Common myeloid progenitor, CD34-positive (primary cell): ENCODE data around the gene GNB5. TPM values are rescaled to one million over a fixed set of nuclear protein-coding genes. Genes with fewer than 3 reads are reported as not detected.
"Not testable (repeated sequence)": the region's sequence is repeated elsewhere in the genome, so short reads cannot be mapped to it uniquely, and the experiment has no call there.

ENCODE experiments used
- CTCF ChIA-PET: fragments of 350-600 bp; sonication (Branson Sonifier 250); formaldehyde crosslinking; loops from one replicate; lab custom pipeline; 2021; ENCODE audit warnings: antibody characterized with exemption; lab: Charles Lee
- POLR2A ChIA-PET: fragments of 350-600 bp; sonication (Branson Sonifier 250); formaldehyde crosslinking; loops from one replicate; lab custom pipeline; 2021; ENCODE audit warnings: antibody characterized with exemption; lab: Charles Lee
- DNase-seq, 3 donors: peaks; one replicate each; pipeline versions ENCODE4 v3.0.0 to v3.0.0-alpha.2; 2013
- H3K27ac ChIP-seq, 2 experiments: 1 replicate in 1 of 2; 2 replicates in 1 of 2; pipeline ENCODE4 v1.7.0; 2013; ENCODE audit warnings: inconsistent platforms in 2 of 2, low read length in 2 of 2, mild to moderate bottlenecking in 2 of 2, low read depth in 1 of 2, moderate library complexity in 1 of 2; ENCODE audit not compliant: severe bottlenecking in 2 of 2, insufficient read depth in 1 of 2, poor library complexity in 1 of 2
- H3K27me3 ChIP-seq, 5 experiments: replicated peaks in 2 of 5; 1 replicate in 3 of 5; 2 replicates in 2 of 5; pipeline versions ENCODE4 v1.6.1 to v1.7.0; 2013; ENCODE audit warnings: low read length in 4 of 5, mild to moderate bottlenecking in 2 of 5, moderate library complexity in 2 of 5, inconsistent platforms in 1 of 5; ENCODE audit not compliant: insufficient read depth in 5 of 5, control insufficient read depth in 4 of 5
- H3K36me3 ChIP-seq, 4 experiments: 1 replicate in 2 of 4; 2 replicates in 2 of 4; pipeline versions ENCODE4 v1.6.1 to v1.7.0; 2013; ENCODE audit warnings: low read length in 3 of 4, control low read depth in 1 of 4, mild to moderate bottlenecking in 1 of 4; ENCODE audit not compliant: control insufficient read depth in 4 of 4, insufficient read depth in 4 of 4
- H3K4me1 ChIP-seq, 4 experiments: 1 replicate in 3 of 4; 2 replicates in 1 of 4; pipeline versions ENCODE4 v1.6.1 to v1.7.1; 2013; ENCODE audit warnings: low read length in 3 of 4, mild to moderate bottlenecking in 3 of 4, control low read depth in 1 of 4, inconsistent platforms in 1 of 4, moderate library complexity in 1 of 4; ENCODE audit not compliant: control insufficient read depth in 4 of 4, insufficient read depth in 4 of 4; ENCODE audit errors: control extremely low read depth in 1 of 4
- H3K4me3 ChIP-seq, 7 experiments: 1 replicate in 4 of 7; 2 replicates in 3 of 7; pipeline versions ENCODE4 v1.5.1 to v1.7.0; 2013; ENCODE audit warnings: mild to moderate bottlenecking in 7 of 7, low read length in 6 of 7, moderate library complexity in 6 of 7, inconsistent platforms in 2 of 7, low read depth in 2 of 7, control low read depth in 1 of 7; ENCODE audit not compliant: insufficient read depth in 4 of 7, control insufficient read depth in 1 of 7; ENCODE audit errors: extremely low read depth in 1 of 7
- H3K9me3 ChIP-seq, 5 experiments: 1 replicate in 4 of 5; 2 replicates in 1 of 5; pipeline versions ENCODE4 v1.6.1 to v1.7.1; 2013; ENCODE audit warnings: low read length in 4 of 5, mild to moderate bottlenecking in 2 of 5, inconsistent platforms in 1 of 5, low read depth in 1 of 5, moderate library complexity in 1 of 5; ENCODE audit not compliant: control insufficient read depth in 4 of 5, insufficient read depth in 2 of 5; ENCODE audit errors: control extremely low read depth in 1 of 5
- WGBS: methylation state at CpG from one replicate; pipeline ENCODE4 v1.1.5; 2013; ENCODE audit not compliant: insufficient coverage; 5-methylcytosine and 5-hydroxymethylcytosine counted together
- polyA plus RNA-seq: library from polyadenylated mRNA; unstranded; fragments of 120-200 nt; gene quantifications from one replicate; pipeline ENCODE4 v1.2.1, GENCODE V29; 2013

Gene GNB5
- polyA plus RNA-seq, result 27.3 TPM

DNA sequence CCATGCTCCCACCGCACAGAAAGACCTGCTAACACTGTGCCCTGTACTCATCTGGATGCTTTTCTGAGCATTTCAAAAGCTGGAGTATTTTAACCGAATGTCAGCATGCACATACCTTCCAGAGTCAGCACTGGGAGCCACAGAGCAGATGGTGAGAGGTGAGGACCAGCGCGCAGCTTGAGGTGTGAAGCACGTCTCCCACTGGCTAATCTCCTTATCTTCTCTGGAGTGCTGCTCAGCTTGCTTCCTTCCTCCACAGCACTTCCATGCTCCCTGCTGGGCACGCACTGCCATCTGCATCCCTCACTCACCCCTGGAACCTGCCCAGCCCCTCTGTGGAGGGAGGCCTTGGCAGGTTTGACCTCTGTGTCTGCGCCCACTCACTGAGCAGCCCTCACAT, at the start of gene GNB5:
Gene GNB5 (minus strand): TSS at position 186 of the 400 bp plus-strand sequence. CDS start 6,716 bp downstream, outside the sequence.
- H3K9me3 ChIP-seq, result no peaks in the 10 kb centered on the region
- H3K27me3 ChIP-seq, result no peaks in the 10 kb centered on the region
- DNase-seq, result peak; percentile 28 to 78 (median 78)
- H3K4me1 ChIP-seq, result peaks cover 0 to 10% (median 6%) of the 10 kb centered on the region in 4 experiments
- H3K4me3 ChIP-seq, result no peak within 1 kb of the TSS
- H3K36me3 ChIP-seq, result peaks cover 3 to 30% (median 17%) of the 10 kb centered on the region in 4 experiments
- ChIA-PET CTCF (interaction anchor here (0.9 to 1.9 kb wide), 6 partner anchors 13 to 202 kb away, joined by 3 to 5 read pairs (median 4); no protein-coding TSS in a partner anchor), POLR2A (no interaction called here)
- WGBS, result 24% methylated on average over 5 of the region's 7 CpGs
- no peak within 1 kb of the TSS for H3K27ac ChIP-seq

DNA sequence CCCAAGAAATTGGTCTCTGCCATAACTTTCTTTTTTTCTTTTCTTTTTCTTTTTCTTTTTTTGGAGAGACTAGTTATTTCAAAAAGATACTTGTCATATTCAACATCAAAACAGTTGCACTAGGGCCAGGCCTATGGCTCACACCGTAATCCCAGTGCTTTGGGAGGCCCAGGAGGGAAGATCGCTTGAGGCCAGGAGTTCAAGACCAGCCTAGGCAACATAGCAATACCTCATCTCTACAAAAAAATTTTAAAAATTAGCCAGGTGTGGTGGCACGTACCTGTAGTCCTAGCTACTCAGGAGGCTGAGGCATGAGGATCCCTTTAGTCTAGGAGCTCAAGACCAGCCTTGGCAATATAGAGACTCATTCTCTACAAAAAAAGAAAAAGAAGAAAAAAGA, 49.0 kb upstream of the GNB5 start:
- H3K27me3 ChIP-seq, result no peaks in the 10 kb centered on the region
- DNase-seq, result no peak
- no peaks in the 10 kb centered on the region for H3K9me3 ChIP-seq
- H3K27ac ChIP-seq, result no peak overlapping the region
- H3K36me3 ChIP-seq, result peaks cover 2 to 82% (median 37%) of the 10 kb centered on the region in 4 experiments
- no peak overlapping the region for H3K4me3 ChIP-seq
- ChIA-PET POLR2A (no interaction called here), CTCF (interaction anchor here (2.3 kb wide), 1 partner anchor 12 kb away, joined by 9 read pairs; no protein-coding TSS in a partner anchor)
- H3K4me1 ChIP-seq, result peaks cover 0 to 14% (median 8%) of the 10 kb centered on the region in 4 experiments
- WGBS, result 100% methylated on average over 2 of the region's 3 CpGs

DNA sequence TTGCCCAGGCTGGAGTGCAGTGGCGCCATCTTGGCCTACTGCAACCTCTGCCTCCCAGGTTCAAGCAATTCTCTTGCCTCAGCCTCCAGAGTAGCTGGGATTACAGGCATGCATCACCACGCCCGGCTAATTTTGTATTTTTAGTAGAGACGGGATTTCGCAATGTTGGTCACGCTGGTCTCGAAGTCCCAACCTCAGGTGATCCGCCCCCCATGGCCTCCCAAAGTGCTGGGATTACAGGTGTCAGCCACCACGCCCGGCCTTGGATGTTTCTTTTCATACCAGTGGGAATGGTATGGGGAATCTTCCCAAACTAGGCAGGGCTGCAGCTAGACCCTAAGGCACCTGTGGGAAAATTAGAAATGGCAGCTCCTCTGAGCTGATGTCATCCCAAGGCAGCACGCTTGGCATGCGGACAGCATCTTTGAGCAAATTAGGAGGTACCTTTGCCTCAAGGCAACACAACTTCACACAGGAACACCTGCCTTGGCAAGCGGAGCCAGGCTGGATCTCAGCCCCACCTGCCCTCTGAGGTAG, 47.9 kb upstream of the GNB5 start:
- Histone ChIP-seq H3K4me1 (peaks cover 0 to 23% (median 13%) of the 10 kb centered on the region in 4 experiments), H3K36me3 (peaks cover 2 to 79% (median 31%) of the 10 kb centered on the region in 4 experiments)
- H3K27me3 ChIP-seq, H3K27ac ChIP-seq, H3K9me3 ChIP-seq, H3K4me3 ChIP-seq, DNase-seq, POLR2A ChIA-PET: not testable (repeated sequence)
- 91% methylated on average over 12 of the region's 13 CpGs for WGBS
- CTCF ChIA-PET, result interaction anchor here (1.2 to 3.8 kb wide), 4 partner anchors 9 to 23 kb away, joined by 3 to 12 read pairs (median 6); no protein-coding TSS in a partner anchor

DNA sequence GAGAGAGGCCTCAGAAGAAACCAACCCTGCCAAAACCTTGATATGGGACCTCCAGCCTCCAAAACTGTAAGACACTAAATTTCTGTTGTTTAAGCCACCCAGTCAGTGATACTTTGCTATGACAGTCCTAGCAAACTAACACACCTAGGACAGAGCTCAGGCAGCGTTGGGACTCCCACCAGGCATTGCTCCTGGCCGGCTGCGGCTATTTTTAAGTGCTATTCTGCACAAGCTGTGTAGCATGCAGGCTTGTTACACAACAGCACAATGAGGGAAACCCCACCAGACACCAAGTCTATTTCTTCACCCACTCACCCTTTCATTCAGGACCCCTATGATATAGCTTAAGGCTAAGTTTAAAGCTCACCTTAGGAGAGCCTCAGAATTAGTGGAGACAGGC, 47.0 kb upstream of the GNB5 start:
- Histone ChIP-seq H3K27me3 (no peaks in the 10 kb centered on the region), H3K4me3 (no peak overlapping the region), H3K4me1 (peaks cover 0 to 28% (median 15%) of the 10 kb centered on the region in 4 experiments), H3K9me3 (no peaks in the 10 kb centered on the region), H3K27ac (no peak overlapping the region), H3K36me3 (peaks cover 2 to 70% (median 26%) of the 10 kb centered on the region in 4 experiments)
- ChIA-PET POLR2A (no interaction called here), CTCF (interaction anchor here (1.2 to 3.8 kb wide), 3 partner anchors 8 to 24 kb away, joined by 3 to 12 read pairs (median 4); no protein-coding TSS in a partner anchor)
- no peak for DNase-seq
- 100% methylated on average over 3 of the region's 3 CpGs for WGBS

DNA sequence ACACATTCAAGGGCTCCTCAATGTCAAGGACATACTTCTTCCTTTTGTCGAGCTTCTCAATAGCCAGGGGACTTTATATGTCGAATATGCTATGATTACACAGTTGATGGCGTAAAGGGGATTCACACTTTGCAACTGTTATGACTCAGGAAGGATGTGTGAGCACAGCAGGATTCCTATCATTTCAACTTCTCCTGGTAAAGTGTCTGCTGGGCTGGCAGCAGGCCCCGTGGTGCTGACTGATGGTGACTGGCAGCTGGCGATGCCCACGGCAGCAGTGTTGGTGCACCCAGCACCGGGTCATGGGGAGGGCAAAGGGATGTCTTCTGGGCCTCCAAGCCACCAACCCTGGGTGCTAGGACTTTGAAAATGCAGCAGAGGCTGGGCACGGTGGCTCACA, 44.8 kb upstream of the GNB5 start:
- ChIA-PET CTCF (interaction anchor here (1.2 to 3.8 kb wide), 2 partner anchors 8 to 10 kb away, joined by 3 to 12 read pairs; no protein-coding TSS in a partner anchor), POLR2A (interaction anchor here (0.6 kb wide), 1 partner anchor 15 kb away, joined by 3 read pairs; no protein-coding TSS in a partner anchor)
- peak overlapping the region in 1 of 2 experiments; percentile 29 for H3K27ac ChIP-seq
- no peaks in the 10 kb centered on the region for H3K27me3 ChIP-seq
- peak in 2 of 3 donors; percentile 22 to 26 for DNase-seq
- H3K4me3 ChIP-seq, result no peak overlapping the region
- WGBS, result 80% methylated on average over 5 of the region's 8 CpGs
- peaks cover 2 to 60% (median 19%) of the 10 kb centered on the region in 4 experiments for H3K36me3 ChIP-seq
- no peaks in the 10 kb centered on the region for H3K9me3 ChIP-seq
- peaks cover 0 to 38% (median 21%) of the 10 kb centered on the region in 4 experiments for H3K4me1 ChIP-seq

DNA sequence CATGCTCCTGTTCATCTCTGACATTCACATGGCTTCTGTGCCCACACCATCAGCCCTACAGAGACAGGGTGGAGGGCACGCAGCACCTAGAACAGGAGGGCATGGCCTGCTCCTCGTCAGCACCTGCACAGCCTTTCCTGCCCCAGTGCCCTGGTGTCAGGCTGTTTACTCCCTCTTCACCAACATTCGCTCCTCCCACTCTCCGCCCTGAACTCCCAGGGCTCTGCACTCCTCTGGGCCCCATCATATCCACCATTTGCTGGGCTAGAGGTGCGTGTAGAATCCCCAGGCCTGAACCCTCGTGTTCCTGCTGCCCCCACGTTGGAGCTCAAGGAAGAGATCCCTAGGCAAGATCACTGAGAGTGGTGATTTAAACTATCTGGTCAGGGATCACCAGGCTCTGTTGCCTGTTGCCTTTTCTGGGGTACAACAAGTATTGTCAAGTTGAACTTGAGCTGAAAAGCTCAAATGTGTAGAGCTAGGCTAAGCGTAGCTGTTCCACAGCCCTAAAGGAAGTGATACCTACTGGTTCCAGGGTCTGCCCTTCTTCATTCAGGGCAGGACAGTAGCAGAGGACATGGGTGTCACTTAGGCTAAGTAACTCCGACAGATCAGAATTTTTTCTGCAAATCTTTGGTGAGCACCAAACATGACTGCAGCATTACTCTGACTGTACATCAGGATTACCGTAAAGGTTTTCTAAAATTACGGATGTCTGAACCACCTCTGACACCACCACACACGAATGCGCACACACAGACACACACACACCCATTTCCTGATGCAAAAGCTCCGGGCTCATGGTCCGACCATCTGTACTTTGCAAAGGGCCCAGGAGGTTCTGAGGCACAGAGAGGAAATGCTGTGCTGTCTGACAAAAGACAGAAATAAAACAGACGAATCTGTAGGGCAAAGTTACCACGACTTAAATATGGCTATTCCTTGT, 43.7 kb upstream of the GNB5 start:
- peaks cover 0 to 38% (median 21%) of the 10 kb centered on the region in 4 experiments for H3K4me1 ChIP-seq
- H3K27me3 ChIP-seq, result no peaks in the 10 kb centered on the region
- WGBS, result 77% methylated on average over 12 of the region's 17 CpGs
- H3K27ac ChIP-seq, result no peak overlapping the region
- POLR2A ChIA-PET, result no interaction called here
- H3K9me3 ChIP-seq, result no peaks in the 10 kb centered on the region
- DNase-seq, result peak in 1 of 3 donors; percentile 31
- peaks cover 2 to 61% (median 18%) of the 10 kb centered on the region in 4 experiments for H3K36me3 ChIP-seq
- H3K4me3 ChIP-seq, result no peak overlapping the region
- CTCF ChIA-PET, result interaction anchor here (0.9 to 3.8 kb wide), 3 partner anchors 7 to 18 kb away, joined by 3 to 12 read pairs (median 3); no protein-coding TSS in a partner anchor
